BJ (cell line): ENCODE data around the gene DHX35. TPM values are rescaled to one million over a fixed set of nuclear protein-coding genes. Genes with fewer than 3 reads are reported as not detected.

Experiments used
- CTCF ChIA-PET: fragments of 350-600 bp; formaldehyde crosslinking; extraction: SDS; loops from one replicate; lab custom pipeline; 2021; ENCODE audit warnings: antibody characterized with exemption, inconsistent platforms; lab: Yijun Ruan, JAX
- POLR2A ChIA-PET: fragments of 300-600 bp; sonication (Branson Sonifier 250); formaldehyde crosslinking; extraction: SDS; loops from one replicate; lab custom pipeline; 2021; ENCODE audit warnings: antibody characterized with exemption; lab: Charles Lee
- DNase-seq: peaks from one replicate; pipeline ENCODE4 v3.0.0-alpha.2; 2011; ENCODE audit warnings: low read depth
- H3K27me3 ChIP-seq: 2 replicates; pipeline ENCODE4 v1.6.0; 2011; ENCODE audit warnings: low read length; ENCODE audit not compliant: control insufficient read depth, insufficient read depth
- H3K36me3 ChIP-seq: 2 replicates; pipeline ENCODE4 v1.5.1; 2011; ENCODE audit warnings: low read length; ENCODE audit not compliant: control insufficient read depth, insufficient read depth
- H3K4me3 ChIP-seq: 2 replicates; pipeline ENCODE4 v1.5.1; 2011; ENCODE audit warnings: low read depth, mild to moderate bottlenecking, control low read depth, low read length
- polyA plus RNA-seq: library from polyadenylated mRNA; depleted of rRNA; stranded (reverse); fragments of >200 nt; gene quantifications from 2 replicates; pipeline ENCODE4 v1.2.3, GENCODE V29; 2011
- TF ChIP-seq, protein P1 (sequence below): IDR thresholded peaks from 2 replicates; pipeline ENCODE4 v1.5.1; 2011; ENCODE audit warnings: low read depth, mild to moderate bottlenecking, control low read depth, inconsistent platforms, low read length, moderate library complexity; ENCODE audit not compliant: insufficient read depth

DHX35 gene
- polyA plus RNA-seq, 1 experiment, result 14.5 TPM

GRCh38 chr20:39047417-39047985 is 85.4 kb downstream of the DHX35 start:
- Histone ChIP-seq H3K36me3 (peaks cover 2% of the 10 kb centered on the region; the same call in 1 of the 2 replicates), H3K27me3 (peaks cover 1% of the 10 kb centered on the region; the same call in 1 of the 2 replicates), H3K4me3 (no peak overlapping the region)
- CTCF ChIA-PET, result interaction anchor here (0.6 to 13.4 kb wide), 13 partner anchors 10 to 415 kb away, joined by 3 to 399 read pairs (median 7); partner anchors contain the start of genes DHX35 and FAM83D
- no peak for DNase-seq
- POLR2A ChIA-PET, result interaction anchor here (0.6 kb wide), 1 partner anchor 120 kb away, joined by 6 read pairs; no protein-coding TSS in a partner anchor
- TF ChIP-seq, protein P1, sequence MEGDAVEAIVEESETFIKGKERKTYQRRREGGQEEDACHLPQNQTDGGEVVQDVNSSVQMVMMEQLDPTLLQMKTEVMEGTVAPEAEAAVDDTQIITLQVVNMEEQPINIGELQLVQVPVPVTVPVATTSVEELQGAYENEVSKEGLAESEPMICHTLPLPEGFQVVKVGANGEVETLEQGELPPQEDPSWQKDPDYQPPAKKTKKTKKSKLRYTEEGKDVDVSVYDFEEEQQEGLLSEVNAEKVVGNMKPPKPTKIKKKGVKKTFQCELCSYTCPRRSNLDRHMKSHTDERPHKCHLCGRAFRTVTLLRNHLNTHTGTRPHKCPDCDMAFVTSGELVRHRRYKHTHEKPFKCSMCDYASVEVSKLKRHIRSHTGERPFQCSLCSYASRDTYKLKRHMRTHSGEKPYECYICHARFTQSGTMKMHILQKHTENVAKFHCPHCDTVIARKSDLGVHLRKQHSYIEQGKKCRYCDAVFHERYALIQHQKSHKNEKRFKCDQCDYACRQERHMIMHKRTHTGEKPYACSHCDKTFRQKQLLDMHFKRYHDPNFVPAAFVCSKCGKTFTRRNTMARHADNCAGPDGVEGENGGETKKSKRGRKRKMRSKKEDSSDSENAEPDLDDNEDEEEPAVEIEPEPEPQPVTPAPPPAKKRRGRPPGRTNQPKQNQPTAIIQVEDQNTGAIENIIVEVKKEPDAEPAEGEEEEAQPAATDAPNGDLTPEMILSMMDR, result no peak

- TF ChIP-seq, protein P1, result peak; percentile 99
- Histone ChIP-seq H3K36me3 (no peaks in the 10 kb centered on the region), H3K4me3 (no peak overlapping the region), H3K27me3 (peaks cover 2% of the 10 kb centered on the region; the same call in 1 of the 2 replicates)
- CTCF ChIA-PET, result interaction anchor here (0.6 to 13.4 kb wide), 24 partner anchors 10 to 415 kb away, joined by 3 to 399 read pairs (median 4); partner anchors contain the start of genes ACTR5, DHX35 and FAM83D
- POLR2A ChIA-PET, result no interaction called here
- DNase-seq, result no peak
These were observed 86.0 kb downstream of the DHX35 start for GRCh38 chr20:39048000-39048696.

GRCh38 chr20:39049148-39049547 is 87.0 kb downstream of the DHX35 start:
- CTCF ChIA-PET, result interaction anchor here (0.6 to 13.4 kb wide), 34 partner anchors 9 to 1951 kb away, joined by 3 to 399 read pairs (median 5); partner anchors contain the start of genes ACTR5, DHX35 and FAM83D
- Histone ChIP-seq H3K4me3 (no peak overlapping the region), H3K27me3 (peaks cover 4% of the 10 kb centered on the region), H3K36me3 (no peaks in the 10 kb centered on the region)
- TF ChIP-seq, protein P1, result no peak
- POLR2A ChIA-PET, result interaction anchor here (1.0 kb wide), 1 partner anchor 13 kb away, joined by 3 read pairs; no protein-coding TSS in a partner anchor
- no peak for DNase-seq

GRCh38 chr20:39049684-39050554 is 87.8 kb downstream of the DHX35 start:
- peaks cover 4% of the 10 kb centered on the region for H3K27me3 ChIP-seq
- peak overlapping the region; percentile 73 for H3K4me3 ChIP-seq
- DNase-seq, result no peak
- CTCF ChIA-PET, result interaction anchor here (0.6 to 13.4 kb wide), 41 partner anchors 8 to 1950 kb away, joined by 3 to 399 read pairs (median 4); partner anchors contain the start of genes DHX35 and FAM83D
- H3K36me3 ChIP-seq, result no peaks in the 10 kb centered on the region
- TF ChIP-seq, protein P1, result peak; percentile 88
- POLR2A ChIA-PET, result interaction anchor here (1.0 kb wide), 1 partner anchor 14 kb away, joined by 3 read pairs; no protein-coding TSS in a partner anchor
